Measurements from ENCODE around the gene ATP13A4.

ATP13A4 gene

GRCh38 chr3:193593668-193594030, 39.0 kb upstream of the ATP13A4 start:
- no peak for DNase-seq (ENCODE audit: extremely low read depth, low read depth)
- H3K4me3 ChIP-seq (replicated peaks; ENCODE audit: low read depth, low read length), result peak overlapping the region; percentile 71
- TF ChIP-seq CTCF (IDR thresholded peaks at IDR 0.05; ENCODE audit: low read depth, low read length, missing control alignments), result no peak

GRCh38 chr3:193592841-193593667, 38.4 kb upstream of the ATP13A4 start, which contains the start of gene OPA1:
Gene OPA1 (plus strand): TSS chr3:193593208. CDS start chr3:193593378, 170 bp downstream.
- peak; percentile 19 for TF ChIP-seq CTCF (IDR thresholded peaks at IDR 0.05; ENCODE audit: low read depth, low read length, missing control alignments)
- DNase-seq (ENCODE audit: extremely low read depth, low read depth), result peak; percentile 98
- peak within 1 kb of the TSS; percentile 71 for H3K4me3 ChIP-seq (replicated peaks; ENCODE audit: low read depth, low read length)

GRCh38 chr3:193590088-193590856, 35.6 kb upstream of the ATP13A4 start:
- DNase-seq (ENCODE audit: extremely low read depth, low read depth), result no peak
- no peak overlapping the region for H3K4me3 ChIP-seq (replicated peaks; ENCODE audit: low read depth, low read length)
- no peak for TF ChIP-seq CTCF (IDR thresholded peaks at IDR 0.05; ENCODE audit: low read depth, low read length, missing control alignments)

- TF ChIP-seq CTCF (IDR thresholded peaks at IDR 0.05; ENCODE audit: low read depth, low read length, missing control alignments), result no peak
- DNase-seq (ENCODE audit: extremely low read depth, low read depth), result no peak
- H3K4me3 ChIP-seq (replicated peaks; ENCODE audit: low read depth, low read length), result no peak overlapping the region
These were observed 34.9 kb upstream of the ATP13A4 start for GRCh38 chr3:193589616-193590015.

- no peak overlapping the region for H3K4me3 ChIP-seq (replicated peaks; ENCODE audit: low read depth, low read length)
- DNase-seq (ENCODE audit: extremely low read depth, low read depth), result no peak
- TF ChIP-seq CTCF (IDR thresholded peaks at IDR 0.05; ENCODE audit: low read depth, low read length, missing control alignments), result no peak
These were observed 34.4 kb upstream of the ATP13A4 start for GRCh38 chr3:193589129-193589528.

- DNase-seq (ENCODE audit: extremely low read depth, low read depth), result no peak
- no peak for TF ChIP-seq CTCF (IDR thresholded peaks at IDR 0.05; ENCODE audit: low read depth, low read length, missing control alignments)
- no peak overlapping the region for H3K4me3 ChIP-seq (replicated peaks; ENCODE audit: low read depth, low read length)
These were observed 31.8 kb upstream of the ATP13A4 start for GRCh38 chr3:193586526-193586925.
